Trophoblast cell (in vitro differentiated cells and primary cell): ENCODE data around the gene TSPAN33.
A peak's percentile ranks its signal among the peaks of the same experiment; 100 is the strongest.

Source experiments
- DNase-seq, 2 donors: peaks; one replicate each; pipeline ENCODE4 v3.0.0-alpha.2; 2016
- H2AFZ ChIP-seq: 2 replicates; pipeline ENCODE4 v1.6.1; 2013; ENCODE audit warnings: low read length, moderate library complexity, mild to moderate bottlenecking; ENCODE audit not compliant: insufficient read depth, poor library complexity
- H2AK5ac ChIP-seq: 2 replicates; pipeline ENCODE4 v1.6.1; 2013; ENCODE audit warnings: mild to moderate bottlenecking, low read length
- H2BK120ac ChIP-seq: 2 replicates; pipeline ENCODE4 v1.6.1; 2013; ENCODE audit warnings: low read length, mild to moderate bottlenecking, moderate library complexity; ENCODE audit not compliant: insufficient read depth, poor library complexity
- H2BK12ac ChIP-seq: 2 replicates; pipeline ENCODE4 v1.6.1; 2013; ENCODE audit warnings: mild to moderate bottlenecking, low read length, moderate library complexity
- H2BK5ac ChIP-seq: 2 replicates; pipeline ENCODE4 v1.6.1; 2013; ENCODE audit warnings: low read length, low read depth, moderate library complexity, mild to moderate bottlenecking; ENCODE audit not compliant: poor library complexity
- H3K14ac ChIP-seq: 2 replicates; pipeline ENCODE4 v1.6.1; 2013; ENCODE audit warnings: mild to moderate bottlenecking, low read length
- H3K18ac ChIP-seq: 2 replicates; pipeline ENCODE4 v1.6.1; 2013; ENCODE audit warnings: mild to moderate bottlenecking, low read length
- H3K23ac ChIP-seq: 2 replicates; pipeline ENCODE4 v1.6.1; 2013; ENCODE audit warnings: low read length
- H3K27ac ChIP-seq: 2 replicates; pipeline ENCODE4 v1.5.1; 2013; ENCODE audit warnings: low read depth, mild to moderate bottlenecking, inconsistent platforms, low read length, moderate library complexity
- H3K27me3 ChIP-seq: 2 replicates; pipeline ENCODE4 v1.6.1; 2013; ENCODE audit warnings: inconsistent platforms, mild to moderate bottlenecking, low read length, moderate library complexity; ENCODE audit not compliant: insufficient read depth
- H3K36me3 ChIP-seq, 2 experiments: 1 replicate in 1 of 2; 2 replicates in 1 of 2; pipeline ENCODE4 v1.6.1; 2013; ENCODE audit warnings: low read length in 2 of 2, mild to moderate bottlenecking in 2 of 2, moderate library complexity in 1 of 2; ENCODE audit not compliant: insufficient read depth in 2 of 2, control insufficient read depth in 1 of 2
- H3K4ac ChIP-seq: 2 replicates; pipeline ENCODE4 v1.6.1; 2013; ENCODE audit warnings: low read depth, mild to moderate bottlenecking, low read length, moderate library complexity
- H3K4me1 ChIP-seq, 2 experiments: 1 replicate in 1 of 2; 2 replicates in 1 of 2; pipeline ENCODE4 v1.6.1; 2013; ENCODE audit warnings: low read length in 2 of 2, mild to moderate bottlenecking in 2 of 2, moderate library complexity in 1 of 2; ENCODE audit not compliant: insufficient read depth in 2 of 2, control insufficient read depth in 1 of 2
- H3K4me2 ChIP-seq: 2 replicates; pipeline ENCODE4 v1.6.1; 2013; ENCODE audit warnings: inconsistent platforms, mild to moderate bottlenecking, low read length, moderate library complexity
- H3K4me3 ChIP-seq: 2 replicates; pipeline ENCODE4 v1.5.1; 2013; ENCODE audit warnings: mild to moderate bottlenecking, low read depth, low read length, inconsistent platforms
- H3K79me1 ChIP-seq: one replicate; pipeline ENCODE4 v1.6.1; 2013; ENCODE audit warnings: low read length
- H3K79me2 ChIP-seq: 2 replicates; pipeline ENCODE4 v1.6.1; 2013; ENCODE audit warnings: low read length, mild to moderate bottlenecking; ENCODE audit not compliant: control insufficient read depth, insufficient read depth, poor library complexity
- H3K9ac ChIP-seq: 2 replicates; pipeline ENCODE4 v1.6.1; 2013; ENCODE audit warnings: mild to moderate bottlenecking, low read length
- H3K9me3 ChIP-seq: 2 replicates; pipeline ENCODE4 v1.6.1; 2013; ENCODE audit warnings: low read depth, mild to moderate bottlenecking, control low read depth, inconsistent platforms, low read length; ENCODE audit not compliant: insufficient read depth
- H4K12ac ChIP-seq: 2 replicates; pipeline ENCODE4 v1.6.1; 2013; ENCODE audit warnings: low read depth, mild to moderate bottlenecking, low read length, moderate library complexity
- H4K8ac ChIP-seq: 2 replicates; pipeline ENCODE4 v1.6.1; 2013; ENCODE audit warnings: low read depth, mild to moderate bottlenecking, low read length, moderate library complexity
- H4K91ac ChIP-seq: one replicate; pipeline ENCODE4 v1.6.1; 2013; ENCODE audit warnings: low read depth, mild to moderate bottlenecking, low read length, moderate library complexity
- WGBS: extraction: QIAGEN DNeasy Blood & Tissue Kit; methylation state at CpG from one replicate; pipeline ENCODE4 v1.1.7; 2013; ENCODE audit warnings: missing lambda C conversion rate; ENCODE audit not compliant: insufficient read length, insufficient coverage; ENCODE audit errors: extremely low coverage; 5-methylcytosine and 5-hydroxymethylcytosine counted together

TSPAN33 gene

DNA sequence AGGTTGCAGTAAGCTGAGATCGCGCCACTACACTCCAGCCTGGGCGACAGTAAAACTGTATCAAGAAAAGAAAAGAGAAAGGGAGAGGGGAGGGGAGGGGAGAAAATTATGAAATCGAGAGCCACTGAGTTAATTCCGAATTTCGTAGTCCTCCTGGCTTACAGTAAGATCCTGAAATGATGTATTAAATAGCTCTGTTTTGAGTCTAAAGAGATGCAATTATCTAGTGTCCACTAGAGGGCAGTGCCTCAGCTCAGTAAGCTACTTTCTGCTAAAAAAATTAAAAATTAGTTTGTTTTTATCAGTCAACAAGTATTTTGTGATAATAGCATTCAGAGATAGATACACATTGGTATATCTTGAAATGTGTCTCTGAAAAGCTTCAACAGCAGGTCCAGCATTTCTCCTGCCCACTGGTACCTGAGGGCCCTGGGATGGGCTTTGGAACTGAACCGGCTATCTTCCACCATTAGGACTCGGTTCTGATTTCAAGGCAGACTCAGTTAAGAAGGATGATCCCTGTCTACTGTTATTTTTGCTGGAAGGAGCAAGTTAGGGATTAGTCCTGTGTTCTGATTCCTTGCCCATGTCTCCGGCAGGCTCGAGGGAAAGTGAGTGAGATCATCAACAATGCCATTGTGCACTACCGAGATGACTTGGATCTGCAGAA lies 19.5 kb downstream of the TSPAN33 start:
- Histone ChIP-seq H2BK12ac (no peak overlapping the region), H4K91ac (no peak overlapping the region), H2BK5ac (no peak overlapping the region), H3K14ac (no peak overlapping the region), H3K9me3 (peaks cover 6% of the 10 kb centered on the region), H3K4me1 (peaks cover 0 to 5% of the 10 kb centered on the region in 2 experiments), H3K4me3 (no peak overlapping the region), H3K4me2 (no peak overlapping the region), H2BK120ac (no peak overlapping the region), H2AK5ac (no peak overlapping the region), H3K36me3 (no peaks in the 10 kb centered on the region), H3K79me2 (no peaks in the 10 kb centered on the region), H3K27me3 (no peaks in the 10 kb centered on the region), H3K23ac (no peak overlapping the region), H3K9ac (no peak overlapping the region), H3K27ac (no peak overlapping the region), H3K79me1 (no peaks in the 10 kb centered on the region), H4K12ac (no peak overlapping the region), H4K8ac (no peak overlapping the region), H3K18ac (no peak overlapping the region), H3K4ac (no peak overlapping the region), H2AFZ (no peak overlapping the region)
- whole genome bisulfite sequencing, result no CpG with 5 or more reads among the region's 11 CpGs
- peak in 1 of 2 donors; percentile 79 for DNase-seq

DNA sequence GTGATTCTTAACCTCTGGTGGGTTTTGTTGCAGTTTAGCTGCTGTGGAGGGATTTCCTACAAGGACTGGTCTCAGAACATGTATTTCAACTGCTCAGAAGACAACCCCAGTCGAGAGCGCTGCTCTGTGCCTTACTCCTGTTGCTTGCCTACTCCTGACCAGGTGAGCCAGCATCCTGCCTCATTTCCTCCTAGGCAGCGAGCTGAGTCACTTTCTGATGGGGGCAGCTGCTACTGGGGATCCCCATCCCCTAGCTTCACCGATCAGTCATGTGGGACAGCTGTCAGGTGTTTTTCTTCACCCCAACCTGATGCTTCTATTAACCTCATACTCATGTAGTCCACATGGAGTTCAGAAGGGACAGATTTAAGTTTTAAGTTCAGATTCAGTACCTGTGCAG lies 22.2 kb downstream of the TSPAN33 start:
- Histone ChIP-seq H3K18ac (no peak overlapping the region), H3K27me3 (no peaks in the 10 kb centered on the region), H3K4me1 (peaks cover 5 to 10% of the 10 kb centered on the region in 2 experiments), H2AFZ (no peak overlapping the region), H4K12ac (no peak overlapping the region), H2BK120ac (no peak overlapping the region), H3K79me2 (peaks cover 2% of the 10 kb centered on the region), H3K14ac (no peak overlapping the region), H3K4me3 (no peak overlapping the region), H2BK12ac (no peak overlapping the region), H2AK5ac (no peak overlapping the region), H3K36me3 (no peaks in the 10 kb centered on the region), H2BK5ac (no peak overlapping the region), H3K79me1 (peaks cover 3% of the 10 kb centered on the region), H3K9ac (no peak overlapping the region), H3K4me2 (no peak overlapping the region), H3K27ac (no peak overlapping the region), H3K23ac (no peak overlapping the region), H3K4ac (no peak overlapping the region), H4K8ac (no peak overlapping the region), H3K9me3 (peaks cover 4% of the 10 kb centered on the region), H4K91ac (no peak overlapping the region)
- no CpG with 5 or more reads among the region's 4 CpGs for WGBS
- no peak for DNase-seq

DNA sequence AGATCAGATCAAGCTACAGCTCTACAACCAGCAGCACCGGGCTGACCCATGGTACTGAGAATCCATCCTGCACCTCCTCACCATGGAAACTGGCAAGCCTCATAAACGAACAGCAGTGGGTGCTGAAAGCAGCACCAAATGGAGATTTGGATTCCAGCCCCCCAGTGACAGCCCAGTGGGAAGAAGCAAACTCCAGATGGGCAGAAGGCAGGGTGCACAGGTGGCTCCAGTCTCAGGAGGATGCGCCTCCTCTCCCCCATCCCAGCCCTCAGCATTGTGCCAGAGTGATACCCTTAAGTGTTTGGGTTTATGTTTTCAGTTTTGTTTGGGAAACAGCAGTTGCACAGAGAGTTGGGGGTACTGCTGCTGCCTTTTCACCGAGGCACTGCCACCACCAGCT lies 23.3 kb downstream of the TSPAN33 start:
- Histone ChIP-seq H3K36me3 (no peaks in the 10 kb centered on the region), H3K4me2 (no peak overlapping the region), H3K18ac (no peak overlapping the region), H2BK120ac (no peak overlapping the region), H3K4ac (no peak overlapping the region), H4K12ac (no peak overlapping the region), H3K23ac (no peak overlapping the region), H3K79me1 (peaks cover 3% of the 10 kb centered on the region), H4K8ac (no peak overlapping the region), H4K91ac (no peak overlapping the region), H3K9ac (no peak overlapping the region), H3K4me1 (peaks cover 5 to 10% of the 10 kb centered on the region in 2 experiments), H2AFZ (no peak overlapping the region), H3K14ac (no peak overlapping the region), H2BK12ac (no peak overlapping the region), H3K27me3 (no peaks in the 10 kb centered on the region), H2BK5ac (no peak overlapping the region), H3K9me3 (peaks cover 2% of the 10 kb centered on the region), H3K79me2 (peaks cover 2% of the 10 kb centered on the region), H2AK5ac (no peak overlapping the region), H3K4me3 (no peak overlapping the region), H3K27ac (no peak overlapping the region)
- no CpG with 5 or more reads among the region's 4 CpGs for WGBS
- DNase-seq, result no peak

- peak overlapping the region; percentile 2 for H4K8ac ChIP-seq
- DNase-seq, result no peak
Measured at GRCh38 chr7:129168231-129169021, 23.9 kb downstream of the TSPAN33 start.

More at GRCh38 chr7:129168231-129169021, 23.9 kb downstream of the TSPAN33 start:
- no peak overlapping the region for H3K4me3 ChIP-seq
- H2BK5ac ChIP-seq, result no peak overlapping the region
- no peak overlapping the region for H3K18ac ChIP-seq
- H4K12ac ChIP-seq, result peak overlapping the region; percentile 74
- H2BK120ac ChIP-seq, result no peak overlapping the region
- WGBS, result no CpG with 5 or more reads among the region's 20 CpGs
- peak overlapping the region; percentile 85 for H3K4me2 ChIP-seq
- H2AK5ac ChIP-seq, result no peak overlapping the region
- H2AFZ ChIP-seq, result no peak overlapping the region
- no peaks in the 10 kb centered on the region for H3K36me3 ChIP-seq
- peaks cover 2% of the 10 kb centered on the region for H3K9me3 ChIP-seq
- no peak overlapping the region for H3K4ac ChIP-seq
- H3K9ac ChIP-seq, result no peak overlapping the region
- H3K27ac ChIP-seq, result no peak overlapping the region
- H4K91ac ChIP-seq, result peak overlapping the region; percentile 66
- peaks cover 5 to 10% of the 10 kb centered on the region in 2 experiments for H3K4me1 ChIP-seq
- no peak overlapping the region for H2BK12ac ChIP-seq
- no peak overlapping the region for H3K23ac ChIP-seq
- H3K27me3 ChIP-seq, result no peaks in the 10 kb centered on the region
- peaks cover 2% of the 10 kb centered on the region for H3K79me2 ChIP-seq
- H3K79me1 ChIP-seq, result peaks cover 3% of the 10 kb centered on the region
- H3K14ac ChIP-seq, result no peak overlapping the region
